ENCODE measurements around the gene TMA16. TPM values are rescaled to one million over a fixed set of nuclear protein-coding genes. Genes with fewer than 3 reads are reported as not detected.

TMA16 gene
- total RNA-seq, 3 donors from 2014 or later (not counting 1 experiment from before 2014, with no cell fraction given): 8.1 to 10.7 (median 9.1) TPM

GRCh38 chr4:163473576-163473975 lies 20.9 kb upstream of the TMA16 start, which contains the start of gene TKTL2:
TKTL2 (minus strand) TSS chr4:163473754; CDS start chr4:163473734, 20 bp downstream.
- no peaks in the 10 kb centered on the region for H3K9me3 ChIP-seq (ENCODE audit: control insufficient read depth, insufficient read depth, low read length)
- ATAC-seq: no peak
- H3K4me1 Mint-ChIP-seq: no peaks in the 10 kb centered on the region
- H3K36me3 Mint-ChIP-seq: no peaks in the 10 kb centered on the region
- no peaks in the 10 kb centered on the region for H3K36me3 ChIP-seq (ENCODE audit: control insufficient read depth, insufficient read depth, low read length)
- H3K27ac Mint-ChIP-seq: no peak within 1 kb of the TSS
- H3K27me3 ChIP-seq (ENCODE audit: control insufficient read depth, insufficient read depth, low read length): peaks cover 2% of the 10 kb centered on the region
- no peak within 1 kb of the TSS for H3K27ac ChIP-seq (ENCODE audit: low read length)
- WGBS (ENCODE audit: insufficient coverage): 92% methylated on average over 32 of the region's 32 CpGs
- H3K4me3 ChIP-seq (ENCODE audit: low read length): no peak within 1 kb of the TSS
- H3K27me3 Mint-ChIP-seq (ENCODE audit: low read depth in 2 of 2): peaks cover 6 to 15% of the 10 kb centered on the region in 2 donors
- intact Hi-C loops (cut with micrococcal nuclease): no loop called here
- no peak for DNase-seq
- H3K4me1 ChIP-seq (ENCODE audit: control insufficient read depth, insufficient read depth, low read length): no peaks in the 10 kb centered on the region
- H3K4me3 Mint-ChIP-seq: no peak within 1 kb of the TSS
- TF ChIP-seq CTCF (IDR thresholded peaks at IDR 0.05): no peak
- no peaks in the 10 kb centered on the region for H3K9me3 Mint-ChIP-seq

- Mint-ChIP-seq H3K9me3 (no peaks in the 10 kb centered on the region), H3K27ac (no peak overlapping the region), H3K27me3 (ENCODE audit: low read depth in 2 of 2) (peaks cover 6 to 15% of the 10 kb centered on the region in 2 donors), H3K4me1 (no peaks in the 10 kb centered on the region), H3K36me3 (no peaks in the 10 kb centered on the region), H3K4me3 (no peak overlapping the region)
- Histone ChIP-seq H3K4me3 (ENCODE audit: low read length) (no peak overlapping the region), H3K36me3 (ENCODE audit: control insufficient read depth, insufficient read depth, low read length) (no peaks in the 10 kb centered on the region), H3K27ac (ENCODE audit: low read length) (no peak overlapping the region), H3K27me3 (ENCODE audit: control insufficient read depth, insufficient read depth, low read length) (peaks cover 2% of the 10 kb centered on the region), H3K4me1 (ENCODE audit: control insufficient read depth, insufficient read depth, low read length) (no peaks in the 10 kb centered on the region), H3K9me3 (ENCODE audit: control insufficient read depth, insufficient read depth, low read length) (no peaks in the 10 kb centered on the region)
- intact Hi-C loops (cut with micrococcal nuclease): no loop called here
- WGBS (ENCODE audit: insufficient coverage): 97% methylated on average over 3 of the region's 3 CpGs
- ATAC-seq (no peak), DNase-seq (no peak)
- no peak for TF ChIP-seq CTCF (IDR thresholded peaks at IDR 0.05)
Observed at GRCh38 chr4:163474027-163474426, 20.5 kb upstream of the TMA16 start.

GRCh38 chr4:163476761-163477438 lies 17.6 kb upstream of the TMA16 start:
- Mint-ChIP-seq H3K36me3 (no peaks in the 10 kb centered on the region), H3K4me3 (no peak overlapping the region), H3K27me3 (ENCODE audit: low read depth in 2 of 2) (peaks cover 0 to 7% of the 10 kb centered on the region in 2 donors), H3K27ac (no peak overlapping the region), H3K4me1 (no peaks in the 10 kb centered on the region), H3K9me3 (no peaks in the 10 kb centered on the region)
- ATAC-seq: no peak
- intact Hi-C loops (cut with micrococcal nuclease): no loop called here
- WGBS (ENCODE audit: insufficient coverage): 81% methylated on average over 3 of the region's 5 CpGs
- no peak for TF ChIP-seq CTCF (IDR thresholded peaks at IDR 0.05)
- H3K27me3 ChIP-seq (ENCODE audit: control insufficient read depth, insufficient read depth, low read length): no peaks in the 10 kb centered on the region
- H3K4me1 ChIP-seq (ENCODE audit: control insufficient read depth, insufficient read depth, low read length): no peaks in the 10 kb centered on the region
- H3K27ac ChIP-seq (ENCODE audit: low read length): no peak overlapping the region
- DNase-seq: no peak
- no peak overlapping the region for H3K4me3 ChIP-seq (ENCODE audit: low read length)
- H3K9me3 ChIP-seq (ENCODE audit: control insufficient read depth, insufficient read depth, low read length): no peaks in the 10 kb centered on the region
- no peaks in the 10 kb centered on the region for H3K36me3 ChIP-seq (ENCODE audit: control insufficient read depth, insufficient read depth, low read length)

GRCh38 chr4:163482190-163482589 lies 12.3 kb upstream of the TMA16 start:
- no peak for TF ChIP-seq CTCF (IDR thresholded peaks at IDR 0.05)
- no peaks in the 10 kb centered on the region for H3K36me3 Mint-ChIP-seq
- Histone ChIP-seq H3K36me3 (ENCODE audit: control insufficient read depth, insufficient read depth, low read length) (no peaks in the 10 kb centered on the region), H3K4me1 (ENCODE audit: control insufficient read depth, insufficient read depth, low read length) (no peaks in the 10 kb centered on the region), H3K4me3 (ENCODE audit: low read length) (no peak overlapping the region), H3K27me3 (ENCODE audit: control insufficient read depth, insufficient read depth, low read length) (no peaks in the 10 kb centered on the region), H3K9me3 (ENCODE audit: control insufficient read depth, insufficient read depth, low read length) (no peaks in the 10 kb centered on the region), H3K27ac (ENCODE audit: low read length) (no peak overlapping the region)
- intact Hi-C loops (cut with micrococcal nuclease): loop anchor here (10.0 kb wide), 1 partner anchor 533 kb away; no protein-coding TSS in a partner anchor
- H3K9me3 Mint-ChIP-seq: no peaks in the 10 kb centered on the region
- ATAC-seq: no peak
- DNase-seq: no peak
- WGBS (ENCODE audit: insufficient coverage): 11% methylated on average over 1 of the region's 1 CpG
- no peaks in the 10 kb centered on the region for H3K4me1 Mint-ChIP-seq
- no peak overlapping the region for H3K4me3 Mint-ChIP-seq
- no peaks in the 10 kb centered on the region for H3K27me3 Mint-ChIP-seq (ENCODE audit: low read depth in 2 of 2)
- no peak overlapping the region for H3K27ac Mint-ChIP-seq
